Trophoblast cell (in vitro differentiated cells and primary cell): ENCODE measurements around the gene SUSD3.

ENCODE experiments used
- DNase-seq, 2 donors: peaks; one replicate each; pipeline ENCODE4 v3.0.0-alpha.2; 2016
- H2AFZ ChIP-seq: 2 replicates; pipeline ENCODE4 v1.6.1; 2013; ENCODE audit warnings: low read length, moderate library complexity, mild to moderate bottlenecking; ENCODE audit not compliant: insufficient read depth, poor library complexity
- H2AK5ac ChIP-seq: 2 replicates; pipeline ENCODE4 v1.6.1; 2013; ENCODE audit warnings: mild to moderate bottlenecking, low read length
- H2BK120ac ChIP-seq: 2 replicates; pipeline ENCODE4 v1.6.1; 2013; ENCODE audit warnings: low read length, mild to moderate bottlenecking, moderate library complexity; ENCODE audit not compliant: insufficient read depth, poor library complexity
- H2BK12ac ChIP-seq: 2 replicates; pipeline ENCODE4 v1.6.1; 2013; ENCODE audit warnings: mild to moderate bottlenecking, low read length, moderate library complexity
- H2BK5ac ChIP-seq: 2 replicates; pipeline ENCODE4 v1.6.1; 2013; ENCODE audit warnings: low read length, low read depth, moderate library complexity, mild to moderate bottlenecking; ENCODE audit not compliant: poor library complexity
- H3K14ac ChIP-seq: 2 replicates; pipeline ENCODE4 v1.6.1; 2013; ENCODE audit warnings: mild to moderate bottlenecking, low read length
- H3K18ac ChIP-seq: 2 replicates; pipeline ENCODE4 v1.6.1; 2013; ENCODE audit warnings: mild to moderate bottlenecking, low read length
- H3K23ac ChIP-seq: 2 replicates; pipeline ENCODE4 v1.6.1; 2013; ENCODE audit warnings: low read length
- H3K27ac ChIP-seq: 2 replicates; pipeline ENCODE4 v1.5.1; 2013; ENCODE audit warnings: low read depth, mild to moderate bottlenecking, inconsistent platforms, low read length, moderate library complexity
- H3K27me3 ChIP-seq: 2 replicates; pipeline ENCODE4 v1.6.1; 2013; ENCODE audit warnings: inconsistent platforms, mild to moderate bottlenecking, low read length, moderate library complexity; ENCODE audit not compliant: insufficient read depth
- H3K36me3 ChIP-seq, 2 experiments: 1 replicate in 1 of 2; 2 replicates in 1 of 2; pipeline ENCODE4 v1.6.1; 2013; ENCODE audit warnings: low read length in 2 of 2, mild to moderate bottlenecking in 2 of 2, moderate library complexity in 1 of 2; ENCODE audit not compliant: insufficient read depth in 2 of 2, control insufficient read depth in 1 of 2
- H3K4ac ChIP-seq: 2 replicates; pipeline ENCODE4 v1.6.1; 2013; ENCODE audit warnings: low read depth, mild to moderate bottlenecking, low read length, moderate library complexity
- H3K4me1 ChIP-seq, 2 experiments: 1 replicate in 1 of 2; 2 replicates in 1 of 2; pipeline ENCODE4 v1.6.1; 2013; ENCODE audit warnings: low read length in 2 of 2, mild to moderate bottlenecking in 2 of 2, moderate library complexity in 1 of 2; ENCODE audit not compliant: insufficient read depth in 2 of 2, control insufficient read depth in 1 of 2
- H3K4me2 ChIP-seq: 2 replicates; pipeline ENCODE4 v1.6.1; 2013; ENCODE audit warnings: inconsistent platforms, mild to moderate bottlenecking, low read length, moderate library complexity
- H3K4me3 ChIP-seq: 2 replicates; pipeline ENCODE4 v1.5.1; 2013; ENCODE audit warnings: mild to moderate bottlenecking, low read depth, low read length, inconsistent platforms
- H3K79me1 ChIP-seq: one replicate; pipeline ENCODE4 v1.6.1; 2013; ENCODE audit warnings: low read length
- H3K79me2 ChIP-seq: 2 replicates; pipeline ENCODE4 v1.6.1; 2013; ENCODE audit warnings: low read length, mild to moderate bottlenecking; ENCODE audit not compliant: control insufficient read depth, insufficient read depth, poor library complexity
- H3K9ac ChIP-seq: 2 replicates; pipeline ENCODE4 v1.6.1; 2013; ENCODE audit warnings: mild to moderate bottlenecking, low read length
- H3K9me3 ChIP-seq: 2 replicates; pipeline ENCODE4 v1.6.1; 2013; ENCODE audit warnings: low read depth, mild to moderate bottlenecking, control low read depth, inconsistent platforms, low read length; ENCODE audit not compliant: insufficient read depth
- H4K12ac ChIP-seq: 2 replicates; pipeline ENCODE4 v1.6.1; 2013; ENCODE audit warnings: low read depth, mild to moderate bottlenecking, low read length, moderate library complexity
- H4K8ac ChIP-seq: 2 replicates; pipeline ENCODE4 v1.6.1; 2013; ENCODE audit warnings: low read depth, mild to moderate bottlenecking, low read length, moderate library complexity
- H4K91ac ChIP-seq: one replicate; pipeline ENCODE4 v1.6.1; 2013; ENCODE audit warnings: low read depth, mild to moderate bottlenecking, low read length, moderate library complexity
- WGBS: extraction: QIAGEN DNeasy Blood & Tissue Kit; methylation state at CpG from one replicate; pipeline ENCODE4 v1.1.7; 2013; ENCODE audit warnings: missing lambda C conversion rate; ENCODE audit not compliant: insufficient read length, insufficient coverage; ENCODE audit errors: extremely low coverage; 5-methylcytosine and 5-hydroxymethylcytosine counted together

Gene SUSD3

GRCh38 chr9:93112864-93113389 lies 54.4 kb downstream of the SUSD3 start:
- peaks cover 4 to 8% of the 10 kb centered on the region in 2 experiments for H3K36me3 ChIP-seq
- H3K4me1 ChIP-seq = peaks cover 0 to 10% of the 10 kb centered on the region in 2 experiments
- no peaks in the 10 kb centered on the region for H3K79me2 ChIP-seq
- no peak overlapping the region for H2BK12ac ChIP-seq
- no peak overlapping the region for H3K14ac ChIP-seq
- no peaks in the 10 kb centered on the region for H3K27me3 ChIP-seq
- no peaks in the 10 kb centered on the region for H3K9me3 ChIP-seq
- H3K4ac ChIP-seq = no peak overlapping the region
- no peak overlapping the region for H4K8ac ChIP-seq
- H3K18ac ChIP-seq = no peak overlapping the region
- H4K12ac ChIP-seq = no peak overlapping the region
- no peak overlapping the region for H3K4me2 ChIP-seq
- WGBS = no CpG with 5 or more reads among the region's 13 CpGs
- no peak overlapping the region for H2BK120ac ChIP-seq
- DNase-seq = no peak
- no peak overlapping the region for H2BK5ac ChIP-seq
- no peak overlapping the region for H3K23ac ChIP-seq
- H3K4me3 ChIP-seq = no peak overlapping the region
- no peak overlapping the region for H2AFZ ChIP-seq
- no peaks in the 10 kb centered on the region for H3K79me1 ChIP-seq
- no peak overlapping the region for H3K9ac ChIP-seq
- no peak overlapping the region for H3K27ac ChIP-seq
- H2AK5ac ChIP-seq = no peak overlapping the region
- peak overlapping the region; percentile 13 for H4K91ac ChIP-seq

GRCh38 chr9:93114169-93114983 lies 55.9 kb downstream of the SUSD3 start:
- H3K27ac ChIP-seq = no peak overlapping the region
- peaks cover 0 to 10% of the 10 kb centered on the region in 2 experiments for H3K4me1 ChIP-seq
- peaks cover 4 to 8% of the 10 kb centered on the region in 2 experiments for H3K36me3 ChIP-seq
- no peak overlapping the region for H2AFZ ChIP-seq
- WGBS = no CpG with 5 or more reads among the region's 17 CpGs
- no peak for DNase-seq
- no peaks in the 10 kb centered on the region for H3K79me2 ChIP-seq
- no peak overlapping the region for H3K23ac ChIP-seq
- H3K14ac ChIP-seq = no peak overlapping the region
- H2BK5ac ChIP-seq = no peak overlapping the region
- H2BK120ac ChIP-seq = no peak overlapping the region
- H3K18ac ChIP-seq = no peak overlapping the region
- no peak overlapping the region for H3K4me2 ChIP-seq
- H4K8ac ChIP-seq = peak overlapping the region; percentile 27
- no peaks in the 10 kb centered on the region for H3K9me3 ChIP-seq
- peak overlapping the region; percentile 17 for H4K91ac ChIP-seq
- no peaks in the 10 kb centered on the region for H3K79me1 ChIP-seq
- no peak overlapping the region for H4K12ac ChIP-seq
- no peak overlapping the region for H2AK5ac ChIP-seq
- H3K4me3 ChIP-seq = no peak overlapping the region
- H3K4ac ChIP-seq = no peak overlapping the region
- no peak overlapping the region for H3K9ac ChIP-seq
- H3K27me3 ChIP-seq = no peaks in the 10 kb centered on the region
- H2BK12ac ChIP-seq = no peak overlapping the region

GRCh38 chr9:93114984-93115335 lies 56.5 kb downstream of the SUSD3 start:
- no peaks in the 10 kb centered on the region for H3K79me1 ChIP-seq
- no peak overlapping the region for H3K23ac ChIP-seq
- no peak overlapping the region for H2BK5ac ChIP-seq
- H3K36me3 ChIP-seq = peaks cover 4 to 8% of the 10 kb centered on the region in 2 experiments
- H3K27me3 ChIP-seq = no peaks in the 10 kb centered on the region
- no peak overlapping the region for H4K8ac ChIP-seq
- H3K4ac ChIP-seq = no peak overlapping the region
- H3K9ac ChIP-seq = no peak overlapping the region
- no peak overlapping the region for H3K14ac ChIP-seq
- H3K79me2 ChIP-seq = no peaks in the 10 kb centered on the region
- no peak overlapping the region for H3K18ac ChIP-seq
- no peak overlapping the region for H3K4me3 ChIP-seq
- no peak overlapping the region for H3K4me2 ChIP-seq
- H2BK12ac ChIP-seq = no peak overlapping the region
- H3K27ac ChIP-seq = no peak overlapping the region
- H4K91ac ChIP-seq = no peak overlapping the region
- H2AK5ac ChIP-seq = no peak overlapping the region
- H3K4me1 ChIP-seq = peaks cover 0 to 10% of the 10 kb centered on the region in 2 experiments
- no peak overlapping the region for H4K12ac ChIP-seq
- H2BK120ac ChIP-seq = no peak overlapping the region
- H2AFZ ChIP-seq = no peak overlapping the region
- WGBS = no CpG with 5 or more reads among the region's 5 CpGs
- DNase-seq = no peak
- no peaks in the 10 kb centered on the region for H3K9me3 ChIP-seq

- 97% methylated on average over 3 of the region's 3 CpGs for whole genome bisulfite sequencing
These were observed 57.1 kb downstream of the SUSD3 start for GRCh38 chr9:93115486-93116071.

More at GRCh38 chr9:93115486-93116071, 57.1 kb downstream of the SUSD3 start:
- no peak overlapping the region for H2BK12ac ChIP-seq
- H3K9me3 ChIP-seq = no peaks in the 10 kb centered on the region
- no peak overlapping the region for H4K91ac ChIP-seq
- H3K27ac ChIP-seq = no peak overlapping the region
- H3K18ac ChIP-seq = no peak overlapping the region
- peaks cover 4 to 8% of the 10 kb centered on the region in 2 experiments for H3K36me3 ChIP-seq
- no peaks in the 10 kb centered on the region for H3K79me2 ChIP-seq
- no peak overlapping the region for H4K12ac ChIP-seq
- no peak overlapping the region for H2AK5ac ChIP-seq
- no peak overlapping the region for H4K8ac ChIP-seq
- H3K4ac ChIP-seq = no peak overlapping the region
- H2AFZ ChIP-seq = no peak overlapping the region
- H3K9ac ChIP-seq = no peak overlapping the region
- DNase-seq = no peak
- no peaks in the 10 kb centered on the region for H3K27me3 ChIP-seq
- peaks cover 0 to 10% of the 10 kb centered on the region in 2 experiments for H3K4me1 ChIP-seq
- H3K23ac ChIP-seq = no peak overlapping the region
- no peak overlapping the region for H3K4me3 ChIP-seq
- H3K4me2 ChIP-seq = no peak overlapping the region
- H2BK120ac ChIP-seq = no peak overlapping the region
- no peak overlapping the region for H2BK5ac ChIP-seq
- H3K14ac ChIP-seq = no peak overlapping the region
- H3K79me1 ChIP-seq = no peaks in the 10 kb centered on the region
